Measurements from ENCODE around the gene SEC11C.

DNA sequence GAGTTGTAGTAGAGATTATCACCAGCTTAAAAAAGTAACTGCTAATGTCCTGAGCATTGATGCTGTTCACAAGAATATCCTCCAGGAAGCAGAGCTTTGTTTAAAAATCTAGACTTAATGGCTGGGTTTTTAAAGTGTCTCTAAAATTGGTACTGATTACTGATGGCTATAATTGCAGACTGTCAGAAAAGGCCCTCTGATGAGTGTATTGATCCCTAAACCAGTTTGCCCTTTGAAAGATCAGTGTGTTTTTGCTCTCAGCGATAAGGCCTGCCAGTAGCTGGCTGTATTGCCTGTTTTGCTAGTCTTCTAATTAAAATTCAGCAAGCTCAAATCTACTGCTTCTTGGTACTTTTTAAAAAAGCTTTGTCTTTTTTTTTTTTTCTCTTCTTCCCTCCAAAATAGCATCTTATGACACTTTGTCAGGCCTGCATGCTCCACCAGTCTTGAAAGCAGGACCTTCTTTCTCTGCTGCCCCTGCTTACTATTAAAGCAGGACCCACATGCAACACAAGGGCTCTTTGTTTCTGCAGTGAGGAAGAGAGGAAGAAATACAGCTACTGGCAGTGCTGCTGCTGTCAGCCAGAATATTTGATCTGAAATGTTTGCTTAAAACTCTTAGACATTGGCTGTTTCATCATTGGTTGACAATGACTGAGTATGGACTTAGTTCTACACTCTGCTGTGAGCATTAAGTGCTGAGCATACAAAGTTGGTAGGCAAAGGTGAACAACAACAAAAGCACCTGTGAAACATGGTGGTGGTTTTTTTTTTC is 1.8 kb downstream of the SEC11C start:
- TF ChIP-seq, protein P1, sequence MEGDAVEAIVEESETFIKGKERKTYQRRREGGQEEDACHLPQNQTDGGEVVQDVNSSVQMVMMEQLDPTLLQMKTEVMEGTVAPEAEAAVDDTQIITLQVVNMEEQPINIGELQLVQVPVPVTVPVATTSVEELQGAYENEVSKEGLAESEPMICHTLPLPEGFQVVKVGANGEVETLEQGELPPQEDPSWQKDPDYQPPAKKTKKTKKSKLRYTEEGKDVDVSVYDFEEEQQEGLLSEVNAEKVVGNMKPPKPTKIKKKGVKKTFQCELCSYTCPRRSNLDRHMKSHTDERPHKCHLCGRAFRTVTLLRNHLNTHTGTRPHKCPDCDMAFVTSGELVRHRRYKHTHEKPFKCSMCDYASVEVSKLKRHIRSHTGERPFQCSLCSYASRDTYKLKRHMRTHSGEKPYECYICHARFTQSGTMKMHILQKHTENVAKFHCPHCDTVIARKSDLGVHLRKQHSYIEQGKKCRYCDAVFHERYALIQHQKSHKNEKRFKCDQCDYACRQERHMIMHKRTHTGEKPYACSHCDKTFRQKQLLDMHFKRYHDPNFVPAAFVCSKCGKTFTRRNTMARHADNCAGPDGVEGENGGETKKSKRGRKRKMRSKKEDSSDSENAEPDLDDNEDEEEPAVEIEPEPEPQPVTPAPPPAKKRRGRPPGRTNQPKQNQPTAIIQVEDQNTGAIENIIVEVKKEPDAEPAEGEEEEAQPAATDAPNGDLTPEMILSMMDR (IDR thresholded peaks at IDR 0.05) = no peak
- no peak for TF ChIP-seq EZH2 (IDR thresholded peaks at IDR 0.05; ENCODE audit: borderline replicate concordance, insufficient read depth, low read depth, low read length, poor library complexity, severe bottlenecking)

Data from B cell (primary cell).